Trophoblast cell (in vitro differentiated cells and primary cell): ENCODE results near the gene NMNAT3.
A peak's percentile ranks its signal among the peaks of the same experiment; 100 is the strongest.

Source experiments
- DNase-seq, 2 donors: peaks; one replicate each; pipeline ENCODE4 v3.0.0-alpha.2; 2016
- H2AFZ ChIP-seq: 2 replicates; pipeline ENCODE4 v1.6.1; 2013; ENCODE audit warnings: low read length, moderate library complexity, mild to moderate bottlenecking; ENCODE audit not compliant: insufficient read depth, poor library complexity
- H2AK5ac ChIP-seq: 2 replicates; pipeline ENCODE4 v1.6.1; 2013; ENCODE audit warnings: mild to moderate bottlenecking, low read length
- H2BK120ac ChIP-seq: 2 replicates; pipeline ENCODE4 v1.6.1; 2013; ENCODE audit warnings: low read length, mild to moderate bottlenecking, moderate library complexity; ENCODE audit not compliant: insufficient read depth, poor library complexity
- H2BK12ac ChIP-seq: 2 replicates; pipeline ENCODE4 v1.6.1; 2013; ENCODE audit warnings: mild to moderate bottlenecking, low read length, moderate library complexity
- H2BK5ac ChIP-seq: 2 replicates; pipeline ENCODE4 v1.6.1; 2013; ENCODE audit warnings: low read length, low read depth, moderate library complexity, mild to moderate bottlenecking; ENCODE audit not compliant: poor library complexity
- H3K14ac ChIP-seq: 2 replicates; pipeline ENCODE4 v1.6.1; 2013; ENCODE audit warnings: mild to moderate bottlenecking, low read length
- H3K18ac ChIP-seq: 2 replicates; pipeline ENCODE4 v1.6.1; 2013; ENCODE audit warnings: mild to moderate bottlenecking, low read length
- H3K23ac ChIP-seq: 2 replicates; pipeline ENCODE4 v1.6.1; 2013; ENCODE audit warnings: low read length
- H3K27ac ChIP-seq: 2 replicates; pipeline ENCODE4 v1.5.1; 2013; ENCODE audit warnings: low read depth, mild to moderate bottlenecking, inconsistent platforms, low read length, moderate library complexity
- H3K27me3 ChIP-seq: 2 replicates; pipeline ENCODE4 v1.6.1; 2013; ENCODE audit warnings: inconsistent platforms, mild to moderate bottlenecking, low read length, moderate library complexity; ENCODE audit not compliant: insufficient read depth
- H3K36me3 ChIP-seq, 2 experiments: 1 replicate in 1 of 2; 2 replicates in 1 of 2; pipeline ENCODE4 v1.6.1; 2013; ENCODE audit warnings: low read length in 2 of 2, mild to moderate bottlenecking in 2 of 2, moderate library complexity in 1 of 2; ENCODE audit not compliant: insufficient read depth in 2 of 2, control insufficient read depth in 1 of 2
- H3K4ac ChIP-seq: 2 replicates; pipeline ENCODE4 v1.6.1; 2013; ENCODE audit warnings: low read depth, mild to moderate bottlenecking, low read length, moderate library complexity
- H3K4me1 ChIP-seq, 2 experiments: 1 replicate in 1 of 2; 2 replicates in 1 of 2; pipeline ENCODE4 v1.6.1; 2013; ENCODE audit warnings: low read length in 2 of 2, mild to moderate bottlenecking in 2 of 2, moderate library complexity in 1 of 2; ENCODE audit not compliant: insufficient read depth in 2 of 2, control insufficient read depth in 1 of 2
- H3K4me2 ChIP-seq: 2 replicates; pipeline ENCODE4 v1.6.1; 2013; ENCODE audit warnings: inconsistent platforms, mild to moderate bottlenecking, low read length, moderate library complexity
- H3K4me3 ChIP-seq: 2 replicates; pipeline ENCODE4 v1.5.1; 2013; ENCODE audit warnings: mild to moderate bottlenecking, low read depth, low read length, inconsistent platforms
- H3K79me1 ChIP-seq: one replicate; pipeline ENCODE4 v1.6.1; 2013; ENCODE audit warnings: low read length
- H3K79me2 ChIP-seq: 2 replicates; pipeline ENCODE4 v1.6.1; 2013; ENCODE audit warnings: low read length, mild to moderate bottlenecking; ENCODE audit not compliant: control insufficient read depth, insufficient read depth, poor library complexity
- H3K9ac ChIP-seq: 2 replicates; pipeline ENCODE4 v1.6.1; 2013; ENCODE audit warnings: mild to moderate bottlenecking, low read length
- H3K9me3 ChIP-seq: 2 replicates; pipeline ENCODE4 v1.6.1; 2013; ENCODE audit warnings: low read depth, mild to moderate bottlenecking, control low read depth, inconsistent platforms, low read length; ENCODE audit not compliant: insufficient read depth
- H4K12ac ChIP-seq: 2 replicates; pipeline ENCODE4 v1.6.1; 2013; ENCODE audit warnings: low read depth, mild to moderate bottlenecking, low read length, moderate library complexity
- H4K8ac ChIP-seq: 2 replicates; pipeline ENCODE4 v1.6.1; 2013; ENCODE audit warnings: low read depth, mild to moderate bottlenecking, low read length, moderate library complexity
- H4K91ac ChIP-seq: one replicate; pipeline ENCODE4 v1.6.1; 2013; ENCODE audit warnings: low read depth, mild to moderate bottlenecking, low read length, moderate library complexity
- WGBS: extraction: QIAGEN DNeasy Blood & Tissue Kit; methylation state at CpG from one replicate; pipeline ENCODE4 v1.1.7; 2013; ENCODE audit warnings: missing lambda C conversion rate; ENCODE audit not compliant: insufficient read length, insufficient coverage; ENCODE audit errors: extremely low coverage; 5-methylcytosine and 5-hydroxymethylcytosine counted together

The NMNAT3 gene

DNA sequence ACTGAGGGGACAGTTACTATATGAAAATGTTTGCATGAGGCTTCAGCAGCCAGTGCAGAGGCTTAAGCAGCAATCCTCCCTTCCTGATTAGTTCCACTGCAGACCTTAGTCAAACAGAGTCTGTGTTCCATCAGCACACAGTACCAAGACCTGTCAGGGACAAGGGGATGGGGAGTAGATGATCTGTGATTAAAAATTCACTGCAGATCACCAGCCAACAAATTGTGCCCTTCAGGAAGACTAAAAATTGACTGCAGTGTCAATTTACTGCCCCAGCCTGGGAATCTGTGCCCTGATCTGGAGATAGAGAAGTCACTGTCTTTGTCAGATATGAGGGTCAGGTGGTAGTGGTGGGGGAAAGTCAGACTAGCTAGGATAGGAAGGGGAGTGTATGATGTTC is 13.8 kb upstream of the NMNAT3 start:
- Histone ChIP-seq H4K8ac (no peak overlapping the region), H2BK120ac (no peak overlapping the region), H3K9me3 (peaks cover 2% of the 10 kb centered on the region), H3K36me3 (no peaks in the 10 kb centered on the region), H3K27me3 (no peaks in the 10 kb centered on the region), H2BK5ac (no peak overlapping the region), H2AFZ (no peak overlapping the region), H3K4me2 (no peak overlapping the region), H3K4me1 (no peaks in the 10 kb centered on the region), H3K23ac (no peak overlapping the region), H2AK5ac (no peak overlapping the region), H2BK12ac (no peak overlapping the region), H3K27ac (no peak overlapping the region), H3K4me3 (no peak overlapping the region), H3K79me1 (no peaks in the 10 kb centered on the region), H3K14ac (no peak overlapping the region), H3K79me2 (no peaks in the 10 kb centered on the region), H3K4ac (no peak overlapping the region), H3K9ac (no peak overlapping the region), H4K91ac (no peak overlapping the region), H4K12ac (no peak overlapping the region), H3K18ac (no peak overlapping the region)
- no peak for DNase-seq

DNA sequence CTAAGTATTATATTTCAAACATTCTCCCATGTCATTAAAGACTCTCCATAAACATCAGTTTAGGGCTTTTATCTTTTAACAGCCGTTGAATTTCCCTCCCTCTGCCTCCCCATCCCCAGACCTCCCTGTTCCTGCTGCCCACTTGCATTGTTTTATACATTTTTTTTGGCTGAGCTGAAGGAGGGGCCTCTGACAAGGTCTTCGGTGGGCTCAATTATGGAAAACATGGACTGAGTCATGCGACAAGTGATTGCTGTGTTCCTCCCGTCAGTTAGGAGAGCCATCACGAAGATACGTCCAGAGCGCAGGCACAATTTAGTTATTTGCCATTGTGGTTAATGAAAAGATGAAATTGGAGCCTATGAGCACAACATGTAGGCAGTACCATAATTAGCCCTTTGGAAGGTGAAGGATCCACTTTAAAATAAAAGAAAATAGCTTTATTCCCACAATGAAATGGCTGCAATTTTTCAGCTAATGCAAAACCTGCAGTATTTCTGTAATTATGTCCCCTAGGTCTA is 12.0 kb upstream of the NMNAT3 start:
- H3K36me3 ChIP-seq = no peaks in the 10 kb centered on the region
- no peak overlapping the region for H3K4me3 ChIP-seq
- peaks cover 2% of the 10 kb centered on the region for H3K9me3 ChIP-seq
- H4K12ac ChIP-seq = no peak overlapping the region
- no peak overlapping the region for H2AK5ac ChIP-seq
- no peak overlapping the region for H2BK5ac ChIP-seq
- DNase-seq = no peak
- H2BK12ac ChIP-seq = no peak overlapping the region
- no peak overlapping the region for H4K8ac ChIP-seq
- no peak overlapping the region for H2BK120ac ChIP-seq
- no peak overlapping the region for H3K18ac ChIP-seq
- no peaks in the 10 kb centered on the region for H3K27me3 ChIP-seq
- no peak overlapping the region for H3K9ac ChIP-seq
- H3K23ac ChIP-seq = no peak overlapping the region
- H3K14ac ChIP-seq = no peak overlapping the region
- H3K79me2 ChIP-seq = no peaks in the 10 kb centered on the region
- no peak overlapping the region for H2AFZ ChIP-seq
- H3K4me1 ChIP-seq = no peaks in the 10 kb centered on the region
- H3K4ac ChIP-seq = no peak overlapping the region
- no peak overlapping the region for H3K27ac ChIP-seq
- H4K91ac ChIP-seq = no peak overlapping the region
- H3K79me1 ChIP-seq = no peaks in the 10 kb centered on the region
- no peak overlapping the region for H3K4me2 ChIP-seq
- WGBS = no CpG with 5 or more reads among the region's 7 CpGs

DNA sequence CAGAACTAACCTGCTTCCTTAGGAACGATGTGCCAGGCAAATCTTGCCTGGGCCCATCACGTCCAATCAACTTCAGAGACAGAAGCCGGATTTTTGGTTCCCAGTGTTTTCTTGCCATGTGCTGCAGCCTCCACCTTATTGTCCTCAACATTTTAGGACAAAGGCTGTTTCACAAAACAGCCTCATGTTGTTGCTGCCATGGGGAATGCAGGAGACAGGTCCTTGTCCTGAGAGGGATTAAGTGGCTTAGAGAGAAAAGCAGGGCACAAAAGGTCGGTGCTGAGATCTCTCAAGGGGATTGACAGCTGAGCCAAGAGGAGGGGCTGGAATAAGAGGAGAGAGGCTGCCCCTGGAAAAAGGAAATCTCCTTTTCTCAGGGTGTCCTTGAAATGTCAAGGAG is 11.3 kb upstream of the NMNAT3 start:
- H3K27me3 ChIP-seq = no peaks in the 10 kb centered on the region
- no peak overlapping the region for H4K12ac ChIP-seq
- no peak overlapping the region for H2BK12ac ChIP-seq
- H2AK5ac ChIP-seq = no peak overlapping the region
- no peaks in the 10 kb centered on the region for H3K79me2 ChIP-seq
- H3K79me1 ChIP-seq = no peaks in the 10 kb centered on the region
- no peak overlapping the region for H2BK5ac ChIP-seq
- H3K4me3 ChIP-seq = peak overlapping the region; percentile 39
- H2BK120ac ChIP-seq = no peak overlapping the region
- no peak overlapping the region for H4K91ac ChIP-seq
- no peak overlapping the region for H3K18ac ChIP-seq
- WGBS = no CpG with 5 or more reads among the region's 4 CpGs
- no peak overlapping the region for H2AFZ ChIP-seq
- no peak overlapping the region for H3K23ac ChIP-seq
- H3K14ac ChIP-seq = no peak overlapping the region
- no peak overlapping the region for H3K4me2 ChIP-seq
- H3K4me1 ChIP-seq = no peaks in the 10 kb centered on the region
- no peak for DNase-seq
- H3K36me3 ChIP-seq = no peaks in the 10 kb centered on the region
- H3K4ac ChIP-seq = no peak overlapping the region
- H4K8ac ChIP-seq = no peak overlapping the region
- H3K9me3 ChIP-seq = peaks cover 2% of the 10 kb centered on the region
- no peak overlapping the region for H3K9ac ChIP-seq
- no peak overlapping the region for H3K27ac ChIP-seq

DNA sequence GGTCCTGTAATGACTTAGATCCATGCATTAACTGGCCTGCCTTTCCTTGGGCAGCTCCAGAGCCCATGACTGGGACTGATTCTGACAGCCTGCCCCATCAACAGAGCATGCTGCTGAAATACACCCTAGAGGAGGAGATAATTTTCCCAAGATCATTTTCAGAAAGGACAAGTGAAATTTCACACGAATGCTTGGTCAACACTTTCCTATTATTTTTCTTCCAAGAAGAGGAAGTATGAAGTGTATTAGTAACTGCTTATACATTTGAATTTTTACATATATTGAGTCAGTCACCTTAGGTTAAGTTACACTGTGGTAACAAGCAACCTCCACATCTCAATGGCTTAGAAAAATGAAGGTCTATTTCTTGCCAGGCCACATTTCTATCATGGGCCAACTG is 9.7 kb upstream of the NMNAT3 start:
- Histone ChIP-seq H3K18ac (no peak overlapping the region), H4K12ac (no peak overlapping the region), H3K27ac (no peak overlapping the region), H3K36me3 (no peaks in the 10 kb centered on the region), H3K9ac (no peak overlapping the region), H3K9me3 (peaks cover 2% of the 10 kb centered on the region), H3K4me1 (no peaks in the 10 kb centered on the region), H4K91ac (no peak overlapping the region), H3K79me1 (no peaks in the 10 kb centered on the region), H2BK120ac (no peak overlapping the region), H4K8ac (no peak overlapping the region), H3K14ac (no peak overlapping the region), H2AFZ (no peak overlapping the region), H3K4ac (no peak overlapping the region), H3K79me2 (no peaks in the 10 kb centered on the region), H2BK12ac (no peak overlapping the region), H2AK5ac (no peak overlapping the region), H2BK5ac (no peak overlapping the region), H3K4me2 (no peak overlapping the region), H3K27me3 (no peaks in the 10 kb centered on the region), H3K23ac (no peak overlapping the region), H3K4me3 (no peak overlapping the region)
- no peak for DNase-seq
- WGBS = no CpG with 5 or more reads among the region's 1 CpG
